ENCODE measurements around the gene PLAGL2. TPM values are rescaled to one million over a fixed set of nuclear protein-coding genes. Genes with fewer than 3 reads are reported as not detected.

Gene PLAGL2
- total and polyA plus RNA-seq, 2 experiments from 2014 or later = 13.2 to 28.2 TPM

GRCh38 chr20:32248043-32248442 lies 40.5 kb upstream of the PLAGL2 start:
- no peaks in the 10 kb centered on the region for H3K79me2 ChIP-seq (replicated peaks; ENCODE audit: insufficient read depth)
- H3K4me1 Mint-ChIP-seq = no peaks in the 10 kb centered on the region
- ATAC-seq = no peak
- H3K4me3 Mint-ChIP-seq = no peak overlapping the region
- peak overlapping the region; percentile 11; the same call in 1 of the 2 replicates for H2AFZ ChIP-seq
- H3K4me1 ChIP-seq (ENCODE audit: insufficient read depth) = no peaks in the 10 kb centered on the region
- 0 out of 2 replicates have a peak, but pooled peaks cover 2% of the 10 kb centered on the region for H3F3A ChIP-seq (replicated peaks; ENCODE audit: low read depth)
- H3K4me2 ChIP-seq = no peak overlapping the region
- H3K27me3 ChIP-seq (ENCODE audit: insufficient read depth) = no peaks in the 10 kb centered on the region
- H3K9me3 Mint-ChIP-seq = no peaks in the 10 kb centered on the region
- H3K27me3 Mint-ChIP-seq (ENCODE audit: insufficient read depth, low read depth, poor library complexity) = peaks cover 1% of the 10 kb centered on the region
- no peak overlapping the region for H3K27ac Mint-ChIP-seq
- no peak overlapping the region for H3K27ac ChIP-seq (ENCODE audit: low read depth)
- TF ChIP-seq ZNF114 (CRISPR knock-in tag; IDR thresholded peaks at IDR 0.05) = no peak
- TF ChIP-seq POLR2AphosphoS5 (IDR thresholded peaks at IDR 0.05; ENCODE audit: low read depth) = no peak
- no peak for TF ChIP-seq EZH2 (IDR thresholded peaks at IDR 0.05; ENCODE audit: low read depth, unreplicated experiment)
- TF ChIP-seq ETS1 (IDR thresholded peaks at IDR 0.05) = no peak
- TF ChIP-seq EZH2phosphoT487 (IDR thresholded peaks at IDR 0.05; ENCODE audit: unreplicated experiment) = no peak
- no peak for TF ChIP-seq REST (IDR thresholded peaks at IDR 0.05; ENCODE audit: unreplicated experiment)
- no peak for TF ChIP-seq CREB1 (CRISPR knock-in tag; IDR thresholded peaks at IDR 0.05; ENCODE audit: low read depth)
- no peak for TF ChIP-seq JUNB (IDR thresholded peaks at IDR 0.05; ENCODE audit: unreplicated experiment)
- TF ChIP-seq CTCF (conservative IDR thresholded peaks at IDR 0.05; ENCODE audit: low read depth in 2 of 2) = no peak
- no peak for TF ChIP-seq NANOG (IDR thresholded peaks at IDR 0.05; ENCODE audit: borderline replicate concordance)
- TF ChIP-seq ZNF462 (CRISPR knock-in tag; IDR thresholded peaks at IDR 0.05) = no peak
- TF ChIP-seq ZNF331 (CRISPR knock-in tag; IDR thresholded peaks at IDR 0.05; ENCODE audit: low read depth) = no peak
- TF ChIP-seq STAT1 (IDR thresholded peaks at IDR 0.05; ENCODE audit: unreplicated experiment) = no peak
- H3K9me2 ChIP-seq (ENCODE audit: insufficient read depth) = no peaks in the 10 kb centered on the region
- DNase-seq (ENCODE audit: low spot score) = no peak
- H3K4me3 ChIP-seq = no peak overlapping the region
- no peaks in the 10 kb centered on the region; the same call in 1 of the 2 replicates for H4K20me1 ChIP-seq (replicated peaks; ENCODE audit: insufficient read depth)
- H3K36me3 ChIP-seq (ENCODE audit: insufficient read depth) = no peaks in the 10 kb centered on the region
- H3K36me3 Mint-ChIP-seq (ENCODE audit: low read depth) = no peaks in the 10 kb centered on the region

Measured in GM23338 (cell line).